GM18858 (cell line): ENCODE measurements around the gene COL16A1.
"Not testable (repeated sequence)": the region's sequence is repeated elsewhere in the genome, so short reads cannot be mapped to it uniquely, and the experiment has no call there.

Experiments used
- ATAC-seq: cut with Tn5 transposase; IDR thresholded peaks from one replicate; pipeline ENCODE4 v1.9.1; 2021; ENCODE audit not compliant: unreplicated experiment

COL16A1 gene

DNA sequence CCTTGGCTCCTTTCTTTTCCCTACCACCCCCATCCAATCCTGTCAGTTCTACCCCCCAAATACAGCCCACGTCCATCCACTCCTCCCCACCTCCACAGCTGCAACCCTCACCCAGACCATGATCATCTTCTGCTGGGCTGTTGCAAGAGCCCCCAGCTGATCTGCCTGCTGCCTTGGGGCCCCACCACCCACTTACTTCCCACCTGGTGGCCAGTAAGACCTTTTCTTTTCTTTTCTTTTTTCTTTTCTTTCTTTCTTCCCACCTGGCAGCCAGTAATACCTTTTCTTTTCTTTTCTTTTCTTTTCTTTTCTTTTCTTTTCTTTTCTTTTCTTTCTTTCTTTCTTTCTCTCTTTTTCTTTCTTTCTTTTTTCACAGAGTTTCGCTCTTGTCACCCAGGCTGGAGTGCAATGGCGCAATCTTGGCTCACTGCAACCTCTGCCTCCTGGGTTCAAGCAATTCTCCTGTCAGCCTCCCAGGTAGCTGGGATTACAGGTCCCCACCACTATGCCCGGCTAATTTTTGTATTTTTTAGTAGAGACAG is 3.3 kb upstream of the COL16A1 start:
- not testable (repeated sequence) for ATAC-seq

DNA sequence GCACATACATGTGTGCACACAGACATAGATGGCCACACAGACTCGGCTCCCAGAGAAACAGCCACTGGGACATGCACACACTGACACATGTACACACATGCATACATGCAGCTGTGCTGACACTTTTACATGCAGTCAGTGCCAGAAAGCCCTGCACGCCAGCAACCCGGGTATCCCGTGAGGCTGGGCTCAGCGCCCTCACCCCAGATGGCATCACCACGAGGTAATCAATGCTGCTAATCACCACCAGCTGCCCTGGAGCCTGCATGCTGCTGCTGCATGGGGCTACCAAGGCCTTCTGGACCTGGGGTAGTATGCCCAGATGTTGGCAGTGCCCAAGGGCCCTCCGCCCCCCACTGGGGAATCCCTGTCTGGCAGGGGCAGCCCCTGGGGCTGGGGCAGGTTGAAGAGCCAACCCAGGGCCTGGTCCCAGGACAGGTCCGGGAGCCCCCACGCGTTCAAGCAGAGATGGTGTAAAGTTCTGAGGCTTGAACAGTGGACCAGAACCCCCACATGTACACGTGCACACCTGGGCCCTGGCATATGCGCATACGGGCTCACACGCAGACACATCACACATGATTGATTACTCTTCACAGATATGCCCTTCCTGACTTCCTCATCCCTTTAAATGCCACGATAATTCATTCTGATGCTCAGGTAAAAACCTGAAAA is 2.7 kb upstream of the COL16A1 start:
- no peak for ATAC-seq

DNA sequence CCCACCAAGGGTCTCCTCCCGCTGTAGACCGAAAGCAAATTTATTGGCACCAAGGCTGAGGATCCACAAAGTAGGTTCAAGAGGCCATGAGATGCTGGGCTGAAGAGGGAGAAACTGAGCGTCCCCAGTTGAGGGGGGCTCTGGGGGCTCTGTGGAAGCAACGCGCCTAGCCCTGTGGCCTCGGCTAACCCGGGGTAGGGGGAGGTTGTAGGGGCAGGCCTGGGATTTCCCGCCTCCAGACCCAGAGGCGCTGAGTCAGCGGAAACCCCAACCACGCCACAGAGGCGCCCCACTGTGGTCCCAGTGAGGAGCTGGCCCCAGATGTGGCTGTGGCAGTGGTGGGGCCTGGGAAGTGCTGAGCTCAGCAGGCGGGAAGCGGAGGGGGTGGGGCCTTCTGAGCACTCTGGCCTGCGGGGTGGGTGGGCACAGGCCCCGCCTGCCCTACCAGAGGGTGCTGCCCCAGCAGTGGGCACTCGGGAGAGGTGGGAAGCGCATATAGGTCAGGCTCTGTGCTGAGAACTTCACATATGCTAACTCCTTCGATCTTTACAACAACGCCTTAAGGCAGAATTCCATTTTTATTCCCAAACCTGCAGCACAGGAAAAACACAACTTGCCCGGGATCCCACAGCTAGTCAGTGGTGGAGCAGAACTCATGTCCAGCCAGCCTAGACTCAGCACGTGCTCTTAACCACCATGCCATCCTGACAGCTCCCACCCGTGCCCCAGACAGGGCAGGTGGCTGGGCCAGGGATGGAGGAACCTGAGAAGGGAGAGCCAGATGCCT is 1.5 kb upstream of the COL16A1 start:
- ATAC-seq = no peak

DNA sequence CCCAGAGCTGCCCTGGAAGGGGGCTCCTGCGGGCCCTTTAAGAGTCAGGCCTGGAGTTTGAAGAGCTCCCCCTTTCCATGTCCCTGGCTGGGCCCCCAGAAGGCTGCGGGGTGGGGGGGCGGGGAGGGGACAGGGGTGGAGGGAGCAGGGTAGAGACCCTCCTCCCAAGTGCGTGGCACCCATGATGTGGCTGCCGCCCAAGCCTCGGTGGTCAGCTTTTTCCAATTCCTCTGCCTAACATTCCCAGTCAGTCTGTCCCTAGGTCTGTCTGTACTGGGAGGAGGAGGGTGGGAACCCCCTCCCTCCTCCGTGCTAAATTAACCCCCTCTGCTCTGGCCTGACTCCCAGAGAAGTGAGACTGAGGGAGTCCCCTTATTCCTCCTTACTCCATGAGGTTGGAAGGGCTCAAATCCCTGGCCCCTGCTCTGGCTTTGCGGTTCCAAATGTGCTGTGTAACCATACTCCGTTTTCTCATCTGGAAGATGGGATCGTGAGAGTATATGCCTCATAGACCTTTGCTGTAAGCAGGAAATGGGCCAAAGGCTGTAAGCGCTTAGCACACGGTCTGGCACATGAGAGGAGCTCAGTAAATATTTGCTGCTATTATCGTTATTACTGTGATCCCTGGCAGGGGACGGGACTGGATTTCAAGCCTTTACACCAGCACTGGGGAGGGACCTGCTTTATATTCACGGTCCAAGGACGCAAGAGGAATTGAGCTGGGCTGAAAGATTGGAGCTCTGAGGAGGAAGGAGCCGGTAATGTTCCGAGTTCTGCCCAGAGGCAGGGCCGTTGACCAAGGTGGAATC is 658 bp upstream of the COL16A1 start:
- ATAC-seq = no peak

DNA sequence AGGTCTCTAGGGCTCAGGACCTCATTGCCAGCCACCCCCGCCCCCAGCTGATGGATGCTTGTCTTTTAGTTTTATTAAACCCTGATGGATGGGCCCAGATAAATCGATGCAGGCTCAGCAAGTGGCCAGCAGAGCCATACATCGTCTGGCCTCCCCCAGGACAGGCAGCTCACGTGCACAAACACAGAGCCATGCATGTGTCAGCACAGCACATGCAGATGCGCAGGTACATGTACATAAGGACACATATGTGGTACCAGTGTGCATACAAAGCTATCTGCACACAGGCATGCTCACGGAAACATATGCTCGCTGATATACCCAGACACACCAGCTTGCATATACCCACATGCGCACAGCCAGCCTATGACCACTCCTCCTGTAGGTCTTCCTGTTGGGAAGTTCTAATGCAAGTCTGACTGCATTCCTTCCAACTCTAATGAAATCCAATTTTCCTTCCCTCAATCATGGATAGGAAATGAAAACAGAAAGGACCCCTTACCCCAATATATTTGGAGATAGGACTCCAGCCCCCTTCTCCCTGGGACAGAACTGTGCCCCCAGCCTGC is 897 bp downstream of the COL16A1 start:
- ATAC-seq = no peak

DNA sequence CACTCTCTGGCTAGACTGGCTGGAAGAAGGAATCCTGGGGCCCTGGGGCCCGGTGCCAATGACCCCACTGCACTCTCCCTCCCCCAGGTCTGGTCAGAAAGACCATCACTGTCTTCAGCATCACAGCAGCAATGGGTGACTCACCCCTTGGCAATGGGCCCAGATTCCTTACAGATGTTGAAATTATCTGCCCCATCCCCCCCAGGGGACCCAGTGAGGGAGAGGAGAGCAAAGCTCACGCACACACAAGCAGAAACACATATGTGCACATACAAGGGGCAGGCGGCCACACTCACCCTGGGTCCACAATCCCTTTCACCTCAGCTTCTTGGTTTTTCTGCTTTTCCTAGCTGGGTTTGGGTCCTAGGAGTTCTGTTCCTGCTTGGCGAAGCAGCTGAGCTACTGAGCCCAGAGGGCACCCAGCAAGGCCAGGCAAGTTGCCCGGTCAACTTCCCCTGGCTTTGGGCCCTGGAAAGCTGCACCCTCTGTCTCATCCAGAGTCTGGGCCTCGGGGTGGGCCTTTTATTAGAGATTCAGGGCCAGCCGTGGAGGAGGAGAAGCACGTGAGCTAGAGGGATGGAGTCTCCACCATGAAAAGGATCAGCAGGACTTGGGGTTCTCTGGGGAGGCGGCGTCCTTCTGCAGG is 2.6 kb downstream of the COL16A1 start:
- no peak for ATAC-seq

DNA sequence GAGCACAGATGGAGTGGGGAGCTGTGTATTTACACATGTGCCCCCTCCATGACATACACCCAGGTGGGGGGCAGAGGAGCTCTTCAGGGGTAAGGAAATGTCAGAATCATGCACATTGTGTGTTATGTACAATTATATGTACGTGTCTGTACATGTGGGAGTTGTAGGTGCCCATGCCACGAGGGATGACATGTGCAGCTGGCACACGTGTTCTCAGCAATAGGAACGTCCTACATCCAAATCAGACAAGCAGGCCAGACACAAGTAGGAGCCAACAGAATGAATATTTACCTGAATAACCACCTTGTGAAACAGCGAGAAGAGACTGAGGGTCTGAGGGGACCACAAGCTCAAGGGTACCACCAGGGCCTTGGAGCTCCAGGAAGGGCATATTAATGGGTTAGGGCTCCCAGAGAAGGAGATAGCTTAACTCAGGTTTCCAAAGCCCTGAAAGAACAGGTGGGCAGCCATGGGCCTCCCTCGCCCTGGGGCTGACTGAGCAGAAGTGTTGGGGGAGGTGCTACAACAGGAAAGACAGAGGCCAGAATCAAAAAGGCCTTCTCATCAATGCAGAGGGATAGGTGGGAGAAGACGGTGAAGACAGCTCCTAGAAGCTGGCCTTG is 3.2 kb downstream of the COL16A1 start:
- no peak for ATAC-seq

DNA sequence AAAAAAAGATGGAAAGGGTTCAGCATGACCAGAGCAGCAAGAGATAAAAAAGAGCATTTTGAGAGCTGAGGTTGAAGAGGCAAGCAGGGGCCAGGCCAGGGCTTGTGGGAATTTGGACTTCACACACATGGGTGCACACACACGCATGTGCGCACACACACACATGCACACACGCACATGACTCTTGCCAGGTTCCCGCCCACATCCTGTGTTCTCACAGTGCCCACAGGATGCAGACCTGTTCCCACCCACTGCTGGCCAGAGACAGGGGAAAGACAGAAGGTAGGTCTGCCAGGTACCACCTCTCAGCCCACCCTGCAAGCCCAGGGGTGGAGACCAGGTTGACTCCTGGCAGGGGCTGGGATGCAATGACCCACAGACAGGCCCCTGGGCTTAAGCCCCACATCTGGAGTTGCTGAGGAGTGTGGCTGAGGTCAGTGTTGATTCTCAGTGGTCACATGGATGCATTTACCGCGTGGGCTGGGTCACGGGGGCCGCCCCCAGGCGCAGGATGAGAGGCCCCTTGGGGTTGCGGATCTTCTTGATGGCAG is 4.4 kb downstream of the COL16A1 start:
- no peak for ATAC-seq

DNA sequence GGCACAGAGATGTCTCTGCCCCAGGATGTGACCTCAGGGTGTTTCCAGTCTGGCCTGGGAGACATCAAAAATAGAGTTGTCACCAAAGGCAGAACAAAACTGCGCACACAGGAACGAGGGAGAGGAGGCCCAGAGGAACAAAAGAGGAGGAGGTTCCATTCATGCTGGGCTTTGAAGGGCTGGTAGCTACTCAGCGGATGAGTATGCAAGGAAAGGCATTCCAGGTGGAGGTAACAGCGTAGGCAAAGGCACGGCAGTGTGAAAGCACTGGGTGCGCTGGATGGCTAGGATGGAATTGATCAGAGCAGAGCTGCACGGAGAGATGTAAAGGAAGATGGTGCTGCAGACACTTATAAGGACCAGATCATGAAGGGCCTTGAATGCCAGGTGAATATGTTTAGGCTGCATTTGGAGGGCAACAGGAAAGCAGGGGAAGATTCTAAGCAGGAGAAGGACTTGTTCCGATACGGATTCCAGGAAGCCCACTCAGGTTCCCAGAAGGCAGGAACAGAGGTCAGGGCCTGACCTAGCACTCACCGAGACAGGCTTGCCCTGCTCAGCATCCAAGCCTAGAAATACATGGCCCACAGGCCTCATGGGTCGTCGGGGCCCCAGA is 6.3 kb downstream of the COL16A1 start:
- ATAC-seq = no peak

DNA sequence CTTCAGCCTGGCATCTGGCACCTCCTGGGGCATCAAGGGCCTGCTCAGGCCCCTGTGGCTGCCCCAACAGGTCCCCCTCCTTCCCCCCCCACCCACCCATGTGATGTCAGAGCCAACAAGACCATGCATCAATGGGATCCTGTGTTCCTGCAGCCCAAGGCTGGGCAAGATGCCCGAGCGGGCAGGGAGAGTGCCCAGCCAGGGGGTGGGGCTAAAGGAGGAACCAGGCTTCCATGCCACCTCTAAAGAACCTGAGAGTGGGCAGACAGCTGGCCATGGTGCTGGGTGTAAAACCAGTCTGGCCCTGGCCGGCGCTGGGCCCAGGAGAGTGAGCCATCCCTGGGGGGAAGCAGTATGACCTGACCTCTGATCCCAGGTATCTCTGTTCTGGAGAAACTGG is 7.6 kb downstream of the COL16A1 start:
- ATAC-seq = no peak

DNA sequence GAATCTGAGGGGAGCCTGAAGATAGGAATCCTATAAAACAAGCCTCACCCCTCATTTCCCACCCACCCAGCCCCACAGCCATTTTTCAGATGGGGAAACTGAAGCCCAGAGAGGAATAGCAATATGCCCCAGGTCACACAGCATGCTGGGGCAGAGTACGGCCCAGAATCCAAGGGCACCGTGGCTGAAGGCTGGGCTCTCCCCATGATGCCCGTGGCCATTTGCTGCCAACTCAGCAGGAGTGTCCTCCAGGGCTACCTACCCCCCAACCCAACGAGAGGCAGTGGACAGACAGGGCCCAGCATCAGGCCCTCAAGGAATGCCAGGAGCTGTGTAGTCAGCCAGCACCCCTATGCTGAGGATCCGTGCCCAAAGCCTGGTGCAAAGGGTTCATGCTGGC is 8.5 kb downstream of the COL16A1 start:
- no peak for ATAC-seq

DNA sequence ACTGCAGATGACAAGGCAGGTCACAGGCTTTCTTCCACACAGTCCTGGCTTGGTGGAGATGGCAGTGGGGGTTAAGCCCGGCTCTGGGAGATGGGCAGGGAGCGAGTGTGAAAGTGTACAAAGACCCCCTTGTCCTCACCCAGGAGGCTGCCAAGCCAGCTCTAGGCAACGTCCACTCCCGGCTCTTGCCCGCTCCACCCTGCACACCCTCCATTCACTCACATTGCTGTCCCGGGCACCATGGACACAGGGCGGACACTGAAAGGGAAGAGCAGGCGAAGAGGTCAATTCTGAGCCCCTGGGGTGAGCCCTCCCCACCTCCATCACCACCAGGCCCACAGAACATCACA is 8.9 kb downstream of the COL16A1 start:
- ATAC-seq = no peak

DNA sequence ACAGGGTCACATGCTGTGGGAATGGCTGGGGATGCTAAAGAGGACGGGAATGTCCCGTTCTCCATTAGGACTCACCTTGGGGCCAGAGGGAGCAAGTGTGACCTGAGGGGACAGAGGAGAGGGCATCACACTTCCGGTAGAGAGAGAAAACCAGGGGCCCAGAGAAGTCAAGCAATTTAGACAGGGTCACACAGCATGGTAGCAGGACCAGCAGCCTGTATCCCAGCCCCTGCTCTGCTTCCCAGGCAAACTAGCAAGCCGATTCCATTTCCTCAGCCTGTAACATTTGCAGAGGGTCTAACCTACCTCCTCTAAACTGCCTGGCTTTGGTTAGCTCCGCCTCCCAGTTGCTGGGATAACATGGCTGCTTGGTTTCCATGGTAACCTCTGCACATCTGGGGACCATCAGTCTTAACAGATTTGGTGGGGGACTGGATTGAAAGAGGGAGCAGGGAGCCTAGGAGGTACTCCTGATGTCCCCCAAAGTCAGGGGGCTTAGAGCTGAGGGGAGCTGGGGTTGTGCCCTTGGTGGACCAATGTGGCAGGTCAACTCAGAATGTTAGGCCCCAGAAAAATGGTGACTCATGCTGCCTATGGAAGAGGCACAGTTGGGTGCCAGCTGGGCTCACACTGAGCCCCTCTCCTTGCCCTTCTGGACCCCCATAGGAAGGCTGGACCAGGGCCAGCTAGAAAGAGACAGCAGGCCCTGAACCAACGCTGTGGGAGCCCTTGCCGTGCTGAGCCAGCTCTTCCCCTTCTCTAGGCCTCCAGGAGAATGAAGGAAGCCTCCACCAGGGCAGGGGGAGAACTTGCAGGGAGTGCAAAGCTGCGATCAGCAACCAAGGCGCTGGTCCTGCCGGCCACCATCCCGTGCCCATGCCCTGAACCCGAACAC is 9.5 kb downstream of the COL16A1 start:
- no peak for ATAC-seq

DNA sequence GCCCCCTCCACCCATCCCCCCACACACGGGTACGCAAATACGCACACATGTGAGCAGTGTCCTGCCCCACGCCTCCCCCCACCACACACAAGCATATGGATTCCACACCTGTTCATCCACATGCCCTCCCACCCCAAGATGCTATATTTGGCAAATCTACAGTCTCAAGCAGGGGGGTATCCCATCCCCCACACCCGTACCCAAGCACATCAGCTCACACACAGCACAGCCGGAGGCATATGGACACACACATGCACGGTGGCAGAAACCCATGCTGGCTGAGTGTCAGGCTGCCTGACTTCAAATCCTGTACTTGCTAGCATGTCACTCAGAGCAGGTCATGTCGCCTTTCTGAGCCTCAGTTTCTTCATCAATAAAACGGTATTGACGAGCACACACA is 10.6 kb downstream of the COL16A1 start:
- no peak for ATAC-seq

DNA sequence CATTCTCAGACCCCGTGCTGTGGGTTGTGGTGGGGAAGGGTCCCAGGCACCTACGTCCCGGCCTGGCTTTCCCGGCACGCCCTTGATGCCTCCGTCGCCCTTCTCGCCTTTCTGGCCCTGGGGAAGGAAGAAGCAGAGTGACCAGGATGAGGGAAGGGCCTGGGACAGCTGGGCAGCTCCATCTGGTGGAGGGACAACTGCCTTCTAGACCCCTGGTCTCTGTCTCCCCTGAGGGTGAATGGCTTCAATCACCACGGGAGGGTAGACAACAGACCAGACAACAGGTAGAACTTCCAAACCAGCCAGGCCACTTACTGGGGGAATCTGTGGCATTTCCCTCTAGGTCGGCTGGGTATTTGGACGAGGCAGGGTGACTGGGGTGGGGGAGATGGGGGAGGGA is 11.9 kb downstream of the COL16A1 start:
- ATAC-seq = no peak

DNA sequence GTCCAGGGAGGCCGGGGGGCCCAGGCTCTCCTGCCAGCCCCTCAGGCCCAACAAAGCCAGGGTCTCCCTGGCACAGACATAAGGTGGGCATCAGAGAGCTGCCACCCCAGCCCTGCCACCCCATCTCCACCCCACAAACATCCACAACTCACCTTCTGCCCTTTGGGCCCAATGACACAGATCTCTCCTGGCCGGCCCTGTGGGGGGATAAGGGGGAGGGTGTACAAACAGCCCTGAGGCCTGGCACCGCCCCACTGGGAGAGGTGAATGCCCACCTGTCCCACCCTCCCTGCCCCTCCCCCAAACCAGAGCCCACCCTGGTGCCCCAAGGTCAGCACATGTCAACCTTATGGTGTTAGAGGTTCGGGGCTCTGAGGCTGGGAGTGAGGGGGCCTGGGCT is 12.4 kb downstream of the COL16A1 start:
- ATAC-seq = no peak

DNA sequence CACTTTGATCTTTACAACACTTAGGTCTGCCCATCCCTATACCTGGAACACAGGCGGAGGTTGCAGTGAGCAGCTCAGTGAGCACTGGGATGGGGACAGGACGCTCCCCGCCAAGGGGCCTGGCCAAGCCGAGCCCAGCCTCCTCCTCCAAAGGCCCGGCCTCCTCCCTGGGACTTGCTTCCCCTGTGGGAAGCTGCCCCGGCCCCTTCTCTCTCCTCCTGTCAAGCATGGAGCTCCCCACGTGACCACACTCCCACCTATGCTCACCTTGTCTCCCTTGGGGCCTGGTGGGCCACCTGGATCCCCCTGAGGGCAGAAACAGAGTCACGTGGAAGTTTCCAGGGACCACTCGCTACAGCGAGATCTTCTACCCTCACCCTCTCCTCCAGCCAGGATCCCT is 12.9 kb downstream of the COL16A1 start:
- ATAC-seq = no peak

DNA sequence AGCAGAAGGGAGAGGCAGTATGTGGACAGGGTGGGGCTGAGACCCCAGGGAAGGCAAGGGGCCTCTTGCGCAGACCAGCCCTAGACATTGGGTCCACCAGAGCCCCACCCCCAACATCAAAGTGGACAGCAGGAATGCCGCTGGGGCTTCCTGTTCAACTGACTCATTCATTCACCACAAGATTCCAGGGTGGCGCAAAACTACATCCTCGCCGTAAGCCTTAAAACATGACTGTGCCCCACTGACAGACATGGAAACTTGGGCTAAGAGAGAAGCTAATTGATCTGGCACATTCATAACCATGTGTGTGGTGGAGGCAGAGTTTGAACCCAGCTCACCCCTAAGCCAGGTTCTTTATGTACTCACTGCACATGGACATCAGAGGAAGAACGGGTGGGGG is 14.0 kb downstream of the COL16A1 start:
- no peak for ATAC-seq

DNA sequence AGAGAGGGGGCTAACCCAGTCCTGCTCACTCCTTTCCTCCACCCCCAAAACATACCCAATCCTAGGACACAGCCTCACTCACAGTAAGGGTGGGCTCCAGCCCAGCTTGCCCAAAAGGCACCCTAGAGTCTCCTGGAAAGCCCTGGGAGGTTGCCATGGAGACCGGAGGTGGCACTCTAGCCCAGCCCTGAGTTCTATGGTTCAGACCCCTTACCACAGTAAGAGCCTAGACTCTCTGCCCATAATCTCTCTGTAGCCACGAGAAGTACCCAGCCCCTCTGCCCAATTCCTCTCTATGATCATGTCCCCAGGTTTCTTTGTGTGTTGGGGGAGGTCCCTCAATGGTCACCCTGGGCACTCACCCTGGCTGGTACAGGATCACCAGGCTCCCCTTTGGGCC is 14.4 kb downstream of the COL16A1 start:
- no peak for ATAC-seq
